DOHH2 (cell line): ENCODE data around the gene RCN2.

Source experiments
- CTCF ChIP-seq: fragments of 200-600 bp; sonication (generic); IDR thresholded peaks from one replicate; pipeline ENCODE4 v1.5.1; 2014; ENCODE audit warnings: antibody characterized with exemption, mild to moderate bottlenecking, low read depth, low read length; ENCODE audit not compliant: poor library complexity, severe bottlenecking
- EZH2phosphoT487 ChIP-seq: fragments of 200-600 bp; sonication (generic); IDR thresholded peaks from 2 replicates; pipeline ENCODE4 v1.6.1; 2017; ENCODE audit warnings: borderline replicate concordance, mild to moderate bottlenecking, antibody characterized with exemption, low read length, moderate library complexity, mixed read lengths

GRCh38 chr15:76898102-76898501 lies 33.4 kb upstream of the RCN2 start:
- no peak for TF ChIP-seq EZH2phosphoT487
- no peak for TF ChIP-seq CTCF
